ENCODE results near the gene HSPB1. TPM values are rescaled to one million over a fixed set of nuclear protein-coding genes. Genes with fewer than 3 reads are reported as not detected.
A peak's percentile ranks its signal among the peaks of the same experiment; 100 is the strongest.

HSPB1 gene
- total RNA-seq (2014; rRNA removed; shearing (Covaris generic)) (133 and 204 TPM in 2 replicates), total RNA-seq (2022) (349 and 470 TPM in 2 replicates), Bru-seq, nascent RNA (percentile 92 among the genes with signal in this experiment), BruChase-seq, experiment 1, labeled RNA remaining after a 6-hour chase (percentile 97 among the genes with signal in this experiment), BruChase-seq, experiment 2, labeled RNA remaining after a 2-hour chase (percentile 89 among the genes with signal in this experiment)
- long read RNA-seq, transcript HSPB1-201 (3 exons, 909 nt) = major isoform, 714 of 784 reads
- long read RNA-seq, transcript HSPB1-203 (2 exons, 1,455 nt) = minor isoform, 61 of 784 reads
- long read RNA-seq, partial matches to known transcripts = 7 of 784 reads
- long read RNA-seq, other reads (novel, unspliced or antisense) = 1 of 784 reads

GRCh38 chr7:76302347-76303201 lies at the start of gene HSPB1:
Gene HSPB1 (plus strand): TSS chr7:76302673. CDS start chr7:76302713, 40 bp downstream.
- Histone ChIP-seq H3K9me2 (ENCODE audit: insufficient read depth, low read length) (no peaks in the 10 kb centered on the region), H3K4me3 (ENCODE audit: low read depth, low read length, poor library complexity, severe bottlenecking) (peak within 1 kb of the TSS; percentile 89), H3K79me2 (ENCODE audit: insufficient read depth, low read depth, low read length) (no peaks in the 10 kb centered on the region), H3K9me3 (ENCODE audit: low read length) (no peaks in the 10 kb centered on the region), H3K4me2 (ENCODE audit: low read length) (peak within 1 kb of the TSS; percentile 87), H2AFZ (ENCODE audit: low read length) (peak within 1 kb of the TSS; percentile 42; the same call in 1 of the 2 replicates), H3K4me1 (ENCODE audit: insufficient read depth, low read length, poor library complexity, severe bottlenecking) (peaks cover 44% of the 10 kb centered on the region), H3K36me3 (ENCODE audit: insufficient read depth, low read length) (peaks cover 9% of the 10 kb centered on the region; the same call in 1 of the 2 replicates), H3K27ac (ENCODE audit: low read depth, low read length, poor library complexity, severe bottlenecking) (peak within 1 kb of the TSS; percentile 81), H4K20me1 (ENCODE audit: insufficient read depth, low read length) (no peaks in the 10 kb centered on the region)
- peak; percentile 86 for DNase-seq (ENCODE audit: low spot score)
- POLR2A ChIA-PET = interaction anchor here (0.9 to 2.7 kb wide), 2 partner anchors 11 to 15 kb away, joined by 4 to 13 read pairs; no protein-coding TSS in a partner anchor
- TF ChIP-seq EZH2phosphoT487 (IDR thresholded peaks at IDR 0.05; ENCODE audit: borderline replicate concordance, low read depth, low read length) = no peak
- TF ChIP-seq, protein P1, sequence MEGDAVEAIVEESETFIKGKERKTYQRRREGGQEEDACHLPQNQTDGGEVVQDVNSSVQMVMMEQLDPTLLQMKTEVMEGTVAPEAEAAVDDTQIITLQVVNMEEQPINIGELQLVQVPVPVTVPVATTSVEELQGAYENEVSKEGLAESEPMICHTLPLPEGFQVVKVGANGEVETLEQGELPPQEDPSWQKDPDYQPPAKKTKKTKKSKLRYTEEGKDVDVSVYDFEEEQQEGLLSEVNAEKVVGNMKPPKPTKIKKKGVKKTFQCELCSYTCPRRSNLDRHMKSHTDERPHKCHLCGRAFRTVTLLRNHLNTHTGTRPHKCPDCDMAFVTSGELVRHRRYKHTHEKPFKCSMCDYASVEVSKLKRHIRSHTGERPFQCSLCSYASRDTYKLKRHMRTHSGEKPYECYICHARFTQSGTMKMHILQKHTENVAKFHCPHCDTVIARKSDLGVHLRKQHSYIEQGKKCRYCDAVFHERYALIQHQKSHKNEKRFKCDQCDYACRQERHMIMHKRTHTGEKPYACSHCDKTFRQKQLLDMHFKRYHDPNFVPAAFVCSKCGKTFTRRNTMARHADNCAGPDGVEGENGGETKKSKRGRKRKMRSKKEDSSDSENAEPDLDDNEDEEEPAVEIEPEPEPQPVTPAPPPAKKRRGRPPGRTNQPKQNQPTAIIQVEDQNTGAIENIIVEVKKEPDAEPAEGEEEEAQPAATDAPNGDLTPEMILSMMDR (conservative IDR thresholded peaks at IDR 0.05; ENCODE audit: low read length) = 0 out of 2 replicates have a peak, but pooled peaks have one; percentile 8
- CTCF ChIA-PET (ENCODE audit: unreplicated experiment) = no interaction called here
- BruUV-seq (replicated peaks) = no TSS peak
- intact Hi-C loops (cut with micrococcal nuclease; ENCODE audit: unreplicated experiment) = loop anchor here (1.0 kb wide), 1 partner anchor 12 kb away; no protein-coding TSS in a partner anchor

GRCh38 chr7:76254781-76255180 lies 47.7 kb upstream of the HSPB1 start:
- no peaks in the 10 kb centered on the region for H3K4me1 ChIP-seq (ENCODE audit: insufficient read depth, low read length, poor library complexity, severe bottlenecking)
- H4K20me1 ChIP-seq (ENCODE audit: insufficient read depth, low read length) = no peaks in the 10 kb centered on the region
- BruUV-seq (replicated peaks) = no TSS peak
- no peak for DNase-seq (ENCODE audit: low spot score)
- H3K27ac ChIP-seq (ENCODE audit: low read depth, low read length, poor library complexity, severe bottlenecking) = no peak overlapping the region
- no peaks in the 10 kb centered on the region for H3K79me2 ChIP-seq (ENCODE audit: insufficient read depth, low read depth, low read length)
- ChIA-PET CTCF (ENCODE audit: unreplicated experiment) (interaction anchor here (0.6 to 1.3 kb wide), 2 partner anchors 9 to 20 kb away, joined by 3 read pairs; no protein-coding TSS in a partner anchor), POLR2A (interaction anchor here (0.5 to 1.3 kb wide), 2 partner anchors 63 to 1300 kb away, joined by 3 to 4 read pairs; no protein-coding TSS in a partner anchor)
- intact Hi-C loops (cut with micrococcal nuclease; ENCODE audit: unreplicated experiment) = no loop called here
- H3K4me2 ChIP-seq (ENCODE audit: low read length) = no peak overlapping the region
- H3K9me2 ChIP-seq (ENCODE audit: insufficient read depth, low read length) = no peaks in the 10 kb centered on the region
- H2AFZ ChIP-seq (ENCODE audit: low read length) = no peak overlapping the region
- no peak overlapping the region for H3K4me3 ChIP-seq (ENCODE audit: low read depth, low read length, poor library complexity, severe bottlenecking)
- no peaks in the 10 kb centered on the region for H3K36me3 ChIP-seq (ENCODE audit: insufficient read depth, low read length)
- TF ChIP-seq EZH2phosphoT487 (IDR thresholded peaks at IDR 0.05; ENCODE audit: borderline replicate concordance, low read depth, low read length) = no peak
- TF ChIP-seq, protein P1 (conservative IDR thresholded peaks at IDR 0.05; ENCODE audit: low read length) = no peak
- no peaks in the 10 kb centered on the region for H3K9me3 ChIP-seq (ENCODE audit: low read length)

All from OCI-LY7 (cell line).